A673 (cell line): Measurements from ENCODE around the gene PAX7.

Source experiments
- EZH2 ChIP-seq: fragments of 200-600 bp; sonication (generic); IDR thresholded peaks from 2 replicates; pipeline ENCODE4 v1.6.1; 2017; ENCODE audit warnings: borderline replicate concordance, low read depth, mild to moderate bottlenecking, mixed read lengths, antibody characterized with exemption, low read length; ENCODE audit not compliant: poor library complexity, severe bottlenecking
- TF ChIP-seq, protein P1 (sequence below): fragments of 300-800, 200-600 bp; sonication (generic); conservative IDR thresholded peaks from 2 replicates; pipeline ENCODE4 v1.5.1; 2017; ENCODE audit warnings: low read depth, mild to moderate bottlenecking, antibody characterized with exemption, low read length, moderate library complexity, mixed read lengths

DNA sequence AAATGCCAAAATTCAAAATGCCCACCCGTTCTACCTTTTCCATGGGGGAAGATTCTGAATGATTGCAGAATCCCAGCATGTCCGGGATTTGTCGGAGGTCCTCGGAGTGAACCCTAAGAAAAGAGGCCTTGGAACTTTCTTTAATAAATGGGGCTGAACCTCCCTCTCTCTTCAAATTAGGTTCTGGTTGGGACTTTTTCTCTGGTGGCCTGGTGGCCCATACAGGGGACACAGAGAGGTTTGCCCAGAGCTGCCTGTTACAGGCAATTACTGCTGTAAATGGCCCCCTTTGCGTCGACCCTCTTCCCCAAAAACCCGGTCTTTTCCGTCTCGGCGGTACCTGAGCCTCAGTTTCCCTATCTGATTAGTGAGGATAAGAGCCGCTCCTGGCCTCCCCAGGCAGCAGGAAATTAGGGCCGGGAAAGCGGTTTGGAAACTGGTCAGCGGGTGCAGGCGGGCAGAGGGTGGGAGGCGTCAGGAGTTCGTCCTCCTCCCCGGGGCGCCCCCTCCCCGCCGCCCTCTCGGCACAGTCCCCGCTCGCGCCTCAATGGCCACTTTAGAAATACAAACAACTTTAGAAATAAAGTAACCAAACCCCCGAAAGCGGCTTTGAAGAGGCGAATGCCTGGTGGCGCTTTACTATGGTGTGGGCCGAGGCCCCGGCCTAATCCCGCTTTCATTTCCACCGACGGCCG is 15.6 kb downstream of the PAX7 start:
- TF ChIP-seq, protein P1, sequence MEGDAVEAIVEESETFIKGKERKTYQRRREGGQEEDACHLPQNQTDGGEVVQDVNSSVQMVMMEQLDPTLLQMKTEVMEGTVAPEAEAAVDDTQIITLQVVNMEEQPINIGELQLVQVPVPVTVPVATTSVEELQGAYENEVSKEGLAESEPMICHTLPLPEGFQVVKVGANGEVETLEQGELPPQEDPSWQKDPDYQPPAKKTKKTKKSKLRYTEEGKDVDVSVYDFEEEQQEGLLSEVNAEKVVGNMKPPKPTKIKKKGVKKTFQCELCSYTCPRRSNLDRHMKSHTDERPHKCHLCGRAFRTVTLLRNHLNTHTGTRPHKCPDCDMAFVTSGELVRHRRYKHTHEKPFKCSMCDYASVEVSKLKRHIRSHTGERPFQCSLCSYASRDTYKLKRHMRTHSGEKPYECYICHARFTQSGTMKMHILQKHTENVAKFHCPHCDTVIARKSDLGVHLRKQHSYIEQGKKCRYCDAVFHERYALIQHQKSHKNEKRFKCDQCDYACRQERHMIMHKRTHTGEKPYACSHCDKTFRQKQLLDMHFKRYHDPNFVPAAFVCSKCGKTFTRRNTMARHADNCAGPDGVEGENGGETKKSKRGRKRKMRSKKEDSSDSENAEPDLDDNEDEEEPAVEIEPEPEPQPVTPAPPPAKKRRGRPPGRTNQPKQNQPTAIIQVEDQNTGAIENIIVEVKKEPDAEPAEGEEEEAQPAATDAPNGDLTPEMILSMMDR, result no peak
- TF ChIP-seq EZH2, result no peak
